ENCODE data around the gene C16orf92. TPM values are rescaled to one million over a fixed set of nuclear protein-coding genes. Genes with fewer than 3 reads are reported as not detected.
A peak's percentile ranks its signal among the peaks of the same experiment; 100 is the strongest.

The C16orf92 gene
- total RNA-seq, 1 donor from 2014 or later, result not detected

- DNase-seq (ENCODE audit: low spot score), result no peak
- Mint-ChIP-seq H3K36me3 (ENCODE audit: low read depth) (no peaks in the 10 kb centered on the region), H3K27me3 (ENCODE audit: low read depth) (peaks cover 42% of the 10 kb centered on the region), H3K4me1 (ENCODE audit: low read depth) (peaks cover 3% of the 10 kb centered on the region), H3K9me3 (ENCODE audit: low read depth) (no peaks in the 10 kb centered on the region), H3K27ac (ENCODE audit: unreplicated experiment) (no peak overlapping the region), H3K4me3 (ENCODE audit: unreplicated experiment) (no peak overlapping the region)
- TF ChIP-seq, protein P1, sequence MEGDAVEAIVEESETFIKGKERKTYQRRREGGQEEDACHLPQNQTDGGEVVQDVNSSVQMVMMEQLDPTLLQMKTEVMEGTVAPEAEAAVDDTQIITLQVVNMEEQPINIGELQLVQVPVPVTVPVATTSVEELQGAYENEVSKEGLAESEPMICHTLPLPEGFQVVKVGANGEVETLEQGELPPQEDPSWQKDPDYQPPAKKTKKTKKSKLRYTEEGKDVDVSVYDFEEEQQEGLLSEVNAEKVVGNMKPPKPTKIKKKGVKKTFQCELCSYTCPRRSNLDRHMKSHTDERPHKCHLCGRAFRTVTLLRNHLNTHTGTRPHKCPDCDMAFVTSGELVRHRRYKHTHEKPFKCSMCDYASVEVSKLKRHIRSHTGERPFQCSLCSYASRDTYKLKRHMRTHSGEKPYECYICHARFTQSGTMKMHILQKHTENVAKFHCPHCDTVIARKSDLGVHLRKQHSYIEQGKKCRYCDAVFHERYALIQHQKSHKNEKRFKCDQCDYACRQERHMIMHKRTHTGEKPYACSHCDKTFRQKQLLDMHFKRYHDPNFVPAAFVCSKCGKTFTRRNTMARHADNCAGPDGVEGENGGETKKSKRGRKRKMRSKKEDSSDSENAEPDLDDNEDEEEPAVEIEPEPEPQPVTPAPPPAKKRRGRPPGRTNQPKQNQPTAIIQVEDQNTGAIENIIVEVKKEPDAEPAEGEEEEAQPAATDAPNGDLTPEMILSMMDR (IDR thresholded peaks at IDR 0.05), result no peak
Measured at GRCh38 chr16:30030011-30030685, 7.2 kb downstream of the C16orf92 start.

DNA sequence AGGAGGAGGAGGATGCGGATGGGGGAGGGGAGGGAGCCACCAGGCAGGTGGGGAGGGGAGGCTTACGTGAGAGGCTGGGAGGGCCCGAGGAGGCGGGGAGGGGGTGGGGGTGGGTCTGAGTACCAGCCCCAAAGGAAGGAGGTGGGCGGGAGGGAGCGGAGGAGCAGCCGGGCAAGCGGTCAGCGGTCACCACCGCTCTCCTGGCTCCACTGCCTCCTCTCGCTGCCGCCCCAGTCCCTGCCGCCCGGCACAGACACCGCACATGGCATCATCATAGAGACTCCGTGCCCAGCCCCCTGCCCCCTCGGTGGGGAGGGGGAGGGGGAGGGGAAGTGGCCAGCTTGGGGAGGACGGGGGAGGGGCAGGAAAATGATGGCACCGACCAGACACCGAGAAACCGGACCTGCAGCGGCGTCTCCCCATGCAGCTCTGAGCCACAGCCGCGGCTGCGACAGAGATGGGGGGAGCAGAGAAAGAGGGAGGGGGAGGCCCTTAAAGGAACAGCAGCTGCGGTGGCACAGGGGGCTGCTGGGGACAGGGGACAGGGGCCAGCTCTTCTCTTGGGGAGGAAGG, 7.9 kb downstream of the C16orf92 start, which contains the start of gene TLCD3B:
Gene TLCD3B (minus strand): TSS at position 431 of the 573 bp plus-strand sequence. CDS start 744 bp downstream, outside the sequence.
- H3K4me3 Mint-ChIP-seq (ENCODE audit: unreplicated experiment), result peak within 1 kb of the TSS; percentile 40
- DNase-seq (ENCODE audit: low spot score), result no peak
- TF ChIP-seq, protein P1 (IDR thresholded peaks at IDR 0.05), result peak; percentile 13
- H3K36me3 Mint-ChIP-seq (ENCODE audit: low read depth), result no peaks in the 10 kb centered on the region
- no peak within 1 kb of the TSS for H3K27ac Mint-ChIP-seq (ENCODE audit: unreplicated experiment)
- H3K27me3 Mint-ChIP-seq (ENCODE audit: low read depth), result peaks cover 47% of the 10 kb centered on the region
- peaks cover 3% of the 10 kb centered on the region for H3K4me1 Mint-ChIP-seq (ENCODE audit: low read depth)
- H3K9me3 Mint-ChIP-seq (ENCODE audit: low read depth), result no peaks in the 10 kb centered on the region

- TF ChIP-seq, protein P1 (IDR thresholded peaks at IDR 0.05), result no peak
- Mint-ChIP-seq H3K27ac (ENCODE audit: unreplicated experiment) (no peak overlapping the region), H3K36me3 (ENCODE audit: low read depth) (no peaks in the 10 kb centered on the region), H3K9me3 (ENCODE audit: low read depth) (no peaks in the 10 kb centered on the region), H3K27me3 (ENCODE audit: low read depth) (peaks cover 51% of the 10 kb centered on the region), H3K4me1 (ENCODE audit: low read depth) (peaks cover 3% of the 10 kb centered on the region), H3K4me3 (ENCODE audit: unreplicated experiment) (no peak overlapping the region)
- DNase-seq (ENCODE audit: low spot score), result no peak
Measured at GRCh38 chr16:30031477-30031918, 8.5 kb downstream of the C16orf92 start.

GRCh38 chr16:30032083-30032819, 9.3 kb downstream of the C16orf92 start:
- Mint-ChIP-seq H3K36me3 (ENCODE audit: low read depth) (no peaks in the 10 kb centered on the region), H3K4me3 (ENCODE audit: unreplicated experiment) (no peak overlapping the region), H3K27me3 (ENCODE audit: low read depth) (peaks cover 46% of the 10 kb centered on the region), H3K4me1 (ENCODE audit: low read depth) (peaks cover 3% of the 10 kb centered on the region), H3K27ac (ENCODE audit: unreplicated experiment) (no peak overlapping the region), H3K9me3 (ENCODE audit: low read depth) (no peaks in the 10 kb centered on the region)
- no peak for DNase-seq (ENCODE audit: low spot score)
- TF ChIP-seq, protein P1 (IDR thresholded peaks at IDR 0.05), result peak; percentile 89

DNA sequence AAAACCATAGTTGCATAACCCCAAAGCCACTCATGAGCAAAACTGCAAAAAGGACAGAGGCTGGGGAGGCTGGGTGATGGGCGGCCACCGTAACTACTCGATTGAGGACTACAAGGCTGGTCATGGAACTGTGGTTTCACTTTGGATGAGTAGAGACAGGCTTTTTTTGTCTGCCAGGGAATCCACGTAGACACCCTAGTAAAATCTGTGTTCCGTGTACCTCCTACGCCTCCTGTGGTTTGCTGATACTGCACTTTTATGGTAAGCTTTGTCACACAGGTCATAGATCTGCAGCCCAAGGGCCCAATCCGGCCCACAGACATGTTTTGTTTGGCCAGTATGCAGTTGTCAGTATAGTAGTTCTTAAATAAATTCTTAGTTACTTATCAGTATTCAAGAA, 10.3 kb downstream of the C16orf92 start:
- DNase-seq (ENCODE audit: low spot score), result no peak
- TF ChIP-seq, protein P1 (IDR thresholded peaks at IDR 0.05), result no peak
- no peak overlapping the region for H3K27ac Mint-ChIP-seq (ENCODE audit: unreplicated experiment)
- no peaks in the 10 kb centered on the region for H3K9me3 Mint-ChIP-seq (ENCODE audit: low read depth)
- peaks cover 40% of the 10 kb centered on the region for H3K27me3 Mint-ChIP-seq (ENCODE audit: low read depth)
- H3K36me3 Mint-ChIP-seq (ENCODE audit: low read depth), result no peaks in the 10 kb centered on the region
- H3K4me1 Mint-ChIP-seq (ENCODE audit: low read depth), result peaks cover 3% of the 10 kb centered on the region
- no peak overlapping the region for H3K4me3 Mint-ChIP-seq (ENCODE audit: unreplicated experiment)

All from chondrocyte (in vitro differentiated cells).